Measurements from ENCODE around the gene EXD2.

DNA sequence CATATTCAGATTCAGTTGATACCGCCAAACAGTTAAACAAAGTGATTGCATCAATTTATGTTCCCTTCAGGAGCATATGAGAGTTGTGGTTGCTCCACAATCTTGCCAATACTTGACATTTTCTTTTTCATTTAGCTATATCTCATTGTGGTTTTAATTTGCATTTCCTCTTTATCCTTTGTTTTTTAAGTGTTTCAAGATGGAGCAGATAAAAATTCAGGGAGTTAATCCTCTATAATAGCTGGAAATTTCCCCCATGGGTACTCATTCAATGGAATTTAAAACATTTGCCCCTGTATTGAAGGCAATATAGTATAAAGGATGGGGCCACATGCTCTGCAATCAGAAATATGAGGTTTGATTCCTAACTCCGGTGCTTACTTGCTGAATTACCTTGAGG is 1.1 kb upstream of the EXD2 start:
- no peak for TF ChIP-seq CTCF (IDR thresholded peaks at IDR 0.05 in 8 of 11, conservative IDR thresholded peaks at IDR 0.05 in 3 of 11)
- TF ChIP-seq POLR2AphosphoS5 (IDR thresholded peaks at IDR 0.05): no peak
